GM12801 (cell line): Measurements from ENCODE around the gene TRIM58.

Experiments used
- CTCF ChIP-seq: IDR thresholded peaks from one replicate; pipeline ENCODE4 v1.5.1; 2011; ENCODE audit warnings: control low read depth; ENCODE audit not compliant: insufficient read length; ENCODE audit errors: extremely low read depth

The TRIM58 gene

GRCh38 chr1:247854899-247855545 lies 2.0 kb upstream of the TRIM58 start:
- no peak for TF ChIP-seq CTCF

- no peak for TF ChIP-seq CTCF
These were observed 1.1 kb upstream of the TRIM58 start for GRCh38 chr1:247855911-247856310.

- no peak for TF ChIP-seq CTCF
These were observed 1.1 kb downstream of the TRIM58 start for GRCh38 chr1:247857985-247858619.

- no peak for TF ChIP-seq CTCF
These were observed 5.8 kb downstream of the TRIM58 start for GRCh38 chr1:247862756-247863155.

GRCh38 chr1:247864644-247865043 lies 7.7 kb downstream of the TRIM58 start:
- TF ChIP-seq CTCF, result no peak

GRCh38 chr1:247865416-247865815 lies 8.4 kb downstream of the TRIM58 start:
- no peak for TF ChIP-seq CTCF

- no peak for TF ChIP-seq CTCF
These were observed 26.4 kb downstream of the TRIM58 start for GRCh38 chr1:247883346-247883745.
